Mesenchymal stem cell (in vitro differentiated cells and primary cell): ENCODE results near the gene WDFY2.

Experiments used
- DNase-seq: peaks from one replicate; pipeline ENCODE4 v3.0.0-alpha.2; 2013
- H2AFZ ChIP-seq: one replicate; pipeline ENCODE4 v1.6.1; 2013; ENCODE audit warnings: low read depth, mild to moderate bottlenecking, control low read depth, inconsistent platforms, low read length, moderate library complexity
- H2AK5ac ChIP-seq: 2 replicates; pipeline ENCODE4 v1.6.1; 2013; ENCODE audit warnings: low read length, moderate library complexity, mild to moderate bottlenecking, inconsistent platforms; ENCODE audit not compliant: severe bottlenecking
- H2BK120ac ChIP-seq: one replicate; pipeline ENCODE4 v1.6.1; 2013; ENCODE audit warnings: low read depth, mild to moderate bottlenecking, inconsistent platforms, low read length, moderate library complexity
- H2BK12ac ChIP-seq, 2 experiments: one replicate each; pipeline ENCODE4 v1.6.1; 2013; ENCODE audit warnings: inconsistent platforms in 2 of 2, low read length in 2 of 2, mild to moderate bottlenecking in 2 of 2, moderate library complexity in 2 of 2, control low read depth in 1 of 2
- H2BK15ac ChIP-seq: one replicate; pipeline ENCODE4 v1.6.1; 2013; ENCODE audit warnings: mild to moderate bottlenecking, low read depth, inconsistent platforms; ENCODE audit not compliant: poor library complexity, severe bottlenecking
- H2BK5ac ChIP-seq: 2 replicates; pipeline ENCODE4 v1.6.1; 2013; ENCODE audit warnings: low read depth, mild to moderate bottlenecking, low read length, control low read depth, inconsistent platforms; ENCODE audit not compliant: poor library complexity, severe bottlenecking
- H3K14ac ChIP-seq, 2 experiments: one replicate each; pipeline ENCODE4 v1.6.1; 2013; ENCODE audit warnings: inconsistent platforms in 2 of 2, low read length in 2 of 2, control low read depth in 1 of 2, mild to moderate bottlenecking in 1 of 2, moderate library complexity in 1 of 2
- H3K18ac ChIP-seq, 2 experiments: one replicate each; pipeline ENCODE4 v1.6.1; 2013; ENCODE audit warnings: inconsistent platforms in 2 of 2, low read length in 2 of 2, control low read depth in 1 of 2, low read depth in 1 of 2, mild to moderate bottlenecking in 1 of 2
- H3K23ac ChIP-seq, 2 experiments: one replicate each; pipeline ENCODE4 v1.6.1; 2013; ENCODE audit warnings: inconsistent platforms in 2 of 2, low read length in 2 of 2, mild to moderate bottlenecking in 2 of 2, moderate library complexity in 2 of 2, control low read depth in 1 of 2
- H3K27ac ChIP-seq: 2 replicates; pipeline ENCODE4 v1.5.1; 2013; ENCODE audit warnings: mild to moderate bottlenecking, moderate library complexity, low read length, control low read depth, inconsistent platforms; ENCODE audit not compliant: poor library complexity, severe bottlenecking
- H3K27me3 ChIP-seq, 2 experiments: 2 replicates each; pipeline versions ENCODE4 v1.6.1 to v1.7.0; 2013; ENCODE audit warnings: low read length in 2 of 2, mild to moderate bottlenecking in 2 of 2, moderate library complexity in 2 of 2, control low read depth in 1 of 2, inconsistent platforms in 1 of 2; ENCODE audit not compliant: control insufficient read depth in 1 of 2, insufficient read depth in 1 of 2
- H3K36me3 ChIP-seq, 2 experiments: 2 replicates each; pipeline versions ENCODE4 v1.6.1 to v1.7.0; 2013; ENCODE audit warnings: low read length in 2 of 2, control low read depth in 1 of 2, inconsistent platforms in 1 of 2, low read depth in 1 of 2, mild to moderate bottlenecking in 1 of 2; ENCODE audit not compliant: insufficient read depth in 2 of 2, control insufficient read depth in 1 of 2
- H3K4ac ChIP-seq, 2 experiments: one replicate each; pipeline ENCODE4 v1.6.1; 2013; ENCODE audit warnings: inconsistent platforms in 2 of 2, low read length in 2 of 2, mild to moderate bottlenecking in 2 of 2, moderate library complexity in 2 of 2, control low read depth in 1 of 2, low read depth in 1 of 2
- H3K4me1 ChIP-seq: 2 replicates; pipeline ENCODE4 v1.6.1; 2013; ENCODE audit warnings: low read depth, low read length, control low read depth; ENCODE audit not compliant: control insufficient read depth, insufficient read depth
- H3K4me2 ChIP-seq: 2 replicates; pipeline ENCODE4 v1.6.1; 2013; ENCODE audit warnings: low read length, mild to moderate bottlenecking, inconsistent platforms; ENCODE audit not compliant: poor library complexity, severe bottlenecking
- H3K4me3 ChIP-seq, 2 experiments: 2 replicates each; pipeline versions ENCODE4 v1.5.1 to v1.7.0; 2013; ENCODE audit warnings: low read length in 2 of 2, mild to moderate bottlenecking in 2 of 2, control low read depth in 1 of 2, low read depth in 1 of 2; ENCODE audit not compliant: insufficient read depth in 1 of 2
- H3K79me1 ChIP-seq: replicated peaks from 2 replicates; pipeline ENCODE4 v1.6.1; 2013; ENCODE audit warnings: mild to moderate bottlenecking, control low read depth, low read length, inconsistent platforms; ENCODE audit not compliant: poor library complexity, severe bottlenecking
- H3K9ac ChIP-seq: 2 replicates; pipeline ENCODE4 v1.7.0; 2013; ENCODE audit warnings: mild to moderate bottlenecking, low read length, moderate library complexity
- H3K9me3 ChIP-seq: 2 replicates; pipeline ENCODE4 v1.7.0; 2013; ENCODE audit warnings: mild to moderate bottlenecking, low read length; ENCODE audit not compliant: control insufficient read depth
- H4K8ac ChIP-seq: one replicate; pipeline ENCODE4 v1.6.1; 2013; ENCODE audit warnings: inconsistent platforms, mild to moderate bottlenecking, low read length, moderate library complexity
- H4K91ac ChIP-seq: one replicate; pipeline ENCODE4 v1.6.1; 2013; ENCODE audit warnings: mild to moderate bottlenecking, low read length, inconsistent platforms
- WGBS: methylation state at CpG from one replicate; pipeline ENCODE4 v1.1.7; 2013; ENCODE audit warnings: mixed read lengths; 5-methylcytosine and 5-hydroxymethylcytosine counted together

Gene WDFY2

DNA sequence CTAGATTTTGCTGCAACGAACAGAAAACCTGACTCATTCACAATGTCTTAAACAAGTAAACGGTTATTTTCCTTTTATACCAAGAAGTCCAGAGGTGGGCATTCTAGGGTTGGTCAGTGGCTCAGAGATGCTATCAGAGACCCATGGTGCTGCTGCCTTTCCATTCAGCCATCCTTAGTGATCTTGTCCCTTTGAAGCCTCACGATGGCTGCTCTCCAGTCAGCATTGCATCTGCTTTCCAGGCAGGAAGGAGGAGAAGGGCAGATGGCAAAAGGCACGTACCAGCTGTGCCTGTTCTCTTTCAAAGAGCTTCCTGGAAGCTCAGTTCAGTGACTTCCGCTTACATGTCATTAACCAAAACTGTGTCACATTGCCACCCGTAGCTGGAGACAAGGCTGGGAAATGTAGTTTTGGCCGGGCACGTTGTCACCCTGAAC, 30.1 kb downstream of the WDFY2 start:
- no peak overlapping the region for H2AFZ ChIP-seq
- H2BK15ac ChIP-seq: no peak overlapping the region
- H2AK5ac ChIP-seq: peak overlapping the region; percentile 5
- no peak for DNase-seq
- no peak overlapping the region for H4K91ac ChIP-seq
- H3K9me3 ChIP-seq: no peaks in the 10 kb centered on the region
- no peaks in the 10 kb centered on the region for H3K36me3 ChIP-seq
- no peak overlapping the region for H3K23ac ChIP-seq
- H3K4me1 ChIP-seq: peaks cover 8% of the 10 kb centered on the region
- H3K9ac ChIP-seq: peak overlapping the region; percentile 60
- H3K79me1 ChIP-seq: peaks cover 15% of the 10 kb centered on the region
- H3K4ac ChIP-seq: peak overlapping the region in 1 of 2 experiments; percentile 67
- H3K27me3 ChIP-seq: no peaks in the 10 kb centered on the region
- WGBS: 74% methylated on average over 7 of the region's 8 CpGs
- H4K8ac ChIP-seq: no peak overlapping the region
- H3K4me3 ChIP-seq: peak overlapping the region in 1 of 2 experiments; percentile 39
- H2BK12ac ChIP-seq: peak overlapping the region in 1 of 2 experiments; percentile 15
- H2BK120ac ChIP-seq: no peak overlapping the region
- H3K27ac ChIP-seq: no peak overlapping the region
- H2BK5ac ChIP-seq: no peak overlapping the region
- peak overlapping the region in 1 of 2 experiments; percentile 80 for H3K18ac ChIP-seq
- peak overlapping the region in 1 of 2 experiments; percentile 13 for H3K14ac ChIP-seq
- H3K4me2 ChIP-seq: no peak overlapping the region

DNA sequence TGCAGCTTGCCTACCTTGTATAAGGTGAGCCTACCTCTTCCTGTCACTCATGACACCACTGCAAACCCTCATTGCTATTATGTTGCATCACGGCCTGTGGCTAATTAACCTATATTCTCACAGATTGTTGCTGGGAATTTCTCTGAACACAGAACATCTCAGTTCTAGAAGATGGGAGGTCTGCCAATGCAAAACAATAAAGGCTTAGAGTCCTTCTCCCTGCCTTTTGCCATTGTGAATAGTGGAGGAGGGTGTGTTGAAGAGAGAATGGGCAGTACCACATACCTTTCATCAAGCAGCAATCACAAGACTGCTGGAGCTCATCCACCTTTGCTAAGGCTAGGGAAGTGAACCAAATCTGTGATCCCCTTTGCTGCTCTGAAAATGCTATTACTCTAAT, 34.4 kb downstream of the WDFY2 start:
- 100% methylated on average over 1 of the region's 1 CpG for WGBS

DNA sequence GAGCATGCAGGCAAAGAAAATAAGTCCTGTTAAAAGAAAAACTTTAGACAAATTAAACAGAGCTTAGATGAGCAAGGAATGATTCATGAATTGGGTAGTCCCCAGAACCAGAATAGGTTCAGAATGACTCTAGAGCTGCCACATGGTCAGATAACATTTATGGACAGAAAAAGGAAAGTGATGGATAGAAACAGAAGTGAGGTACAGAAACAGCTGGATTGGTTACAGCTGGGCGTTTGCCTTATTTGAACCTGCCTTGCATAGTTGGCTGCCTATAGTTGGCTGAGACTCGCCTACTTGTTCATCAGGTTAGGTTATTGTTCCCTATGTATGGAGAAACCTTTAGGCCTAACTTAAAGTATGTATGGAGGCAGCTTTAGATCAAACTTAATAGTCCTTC, 35.4 kb downstream of the WDFY2 start:
- Histone ChIP-seq H2AFZ (no peak overlapping the region), H3K27me3 (no peaks in the 10 kb centered on the region), H3K23ac (no peak overlapping the region), H3K36me3 (no peaks in the 10 kb centered on the region), H2BK15ac (no peak overlapping the region), H3K4me2 (no peak overlapping the region), H3K18ac (no peak overlapping the region), H2AK5ac (no peak overlapping the region), H3K4ac (no peak overlapping the region), H3K9me3 (no peaks in the 10 kb centered on the region), H2BK120ac (no peak overlapping the region), H3K14ac (no peak overlapping the region), H2BK12ac (no peak overlapping the region), H4K91ac (no peak overlapping the region), H3K4me1 (peaks cover 6% of the 10 kb centered on the region), H3K9ac (peak overlapping the region; percentile 89), H3K27ac (no peak overlapping the region), H3K4me3 (peak overlapping the region in 1 of 2 experiments; percentile 54), H3K79me1 (peaks cover 20% of the 10 kb centered on the region), H2BK5ac (no peak overlapping the region), H4K8ac (no peak overlapping the region)
- peak; percentile 59 for DNase-seq
- WGBS: 75% methylated on average over 1 of the region's 2 CpGs

More for the DNA sequence above, 34.4 kb downstream of the WDFY2 start:
- Histone ChIP-seq H3K9ac (peak overlapping the region; percentile 89), H3K23ac (no peak overlapping the region), H3K27ac (no peak overlapping the region), H4K91ac (no peak overlapping the region), H4K8ac (no peak overlapping the region), H2AK5ac (no peak overlapping the region), H3K4me2 (no peak overlapping the region), H3K79me1 (peaks cover 22% of the 10 kb centered on the region), H3K9me3 (no peaks in the 10 kb centered on the region), H3K27me3 (no peaks in the 10 kb centered on the region), H3K4ac (no peak overlapping the region), H3K18ac (no peak overlapping the region), H2BK5ac (no peak overlapping the region), H3K4me3 (peak overlapping the region in 1 of 2 experiments; percentile 6), H3K14ac (no peak overlapping the region), H2BK120ac (no peak overlapping the region), H2BK15ac (no peak overlapping the region), H3K36me3 (no peaks in the 10 kb centered on the region), H2AFZ (no peak overlapping the region), H3K4me1 (peaks cover 9% of the 10 kb centered on the region), H2BK12ac (no peak overlapping the region)
- no peak for DNase-seq

DNA sequence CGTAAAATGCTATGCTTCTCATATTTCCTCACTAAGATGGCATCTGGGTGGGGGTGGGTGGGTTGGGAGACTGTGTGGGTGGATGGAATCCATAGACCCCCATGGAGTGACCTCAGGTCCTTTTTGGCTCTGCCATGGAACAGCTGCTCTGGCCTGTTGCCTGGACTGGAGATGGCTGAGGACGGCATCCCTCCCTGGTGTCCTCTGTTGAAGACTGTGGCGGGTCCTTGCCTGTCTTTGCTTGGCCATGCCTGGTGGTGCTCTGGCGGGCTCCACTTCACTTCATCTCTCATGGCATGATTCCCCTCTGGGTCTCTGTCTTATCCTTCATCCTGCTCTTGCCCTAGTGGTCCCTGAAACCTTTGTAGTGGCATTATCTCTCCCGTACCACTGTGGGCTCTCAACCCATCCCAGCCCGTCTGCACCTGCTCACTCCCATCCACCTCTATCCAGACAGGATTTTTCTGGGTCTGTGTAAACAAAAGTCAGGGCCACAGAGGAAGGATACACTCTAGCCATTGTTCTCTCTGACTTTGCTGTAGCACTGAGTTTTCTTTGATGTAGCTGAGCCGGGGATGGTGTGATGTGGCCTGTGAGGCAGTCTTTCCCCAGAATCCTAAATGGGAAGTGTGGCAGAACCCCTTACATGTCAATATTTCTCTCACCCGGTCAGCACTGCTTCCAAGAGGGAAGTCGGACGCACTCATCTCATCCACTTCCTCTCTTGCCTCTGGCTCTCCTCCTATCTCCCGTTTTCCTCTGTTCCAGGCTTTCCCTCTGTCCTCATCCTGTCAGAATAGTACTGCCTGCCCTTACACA, 36.1 kb downstream of the WDFY2 start:
- no peak overlapping the region for H2BK12ac ChIP-seq
- no peak overlapping the region for H2BK15ac ChIP-seq
- WGBS: 93% methylated on average over 10 of the region's 11 CpGs
- H3K36me3 ChIP-seq: no peaks in the 10 kb centered on the region
- H2BK5ac ChIP-seq: no peak overlapping the region
- peaks cover 7% of the 10 kb centered on the region for H3K4me1 ChIP-seq
- H3K27me3 ChIP-seq: no peaks in the 10 kb centered on the region
- H3K18ac ChIP-seq: peak overlapping the region; percentile 4 to 49
- no peak overlapping the region for H2BK120ac ChIP-seq
- no peak overlapping the region for H3K14ac ChIP-seq
- no peak overlapping the region for H3K4me2 ChIP-seq
- no peak overlapping the region for H2AK5ac ChIP-seq
- H3K4ac ChIP-seq: no peak overlapping the region
- H3K27ac ChIP-seq: no peak overlapping the region
- peak overlapping the region; percentile 72 for H4K91ac ChIP-seq
- H3K79me1 ChIP-seq: peaks cover 24% of the 10 kb centered on the region
- H3K9ac ChIP-seq: peak overlapping the region; percentile 89
- no peak overlapping the region for H3K23ac ChIP-seq
- H4K8ac ChIP-seq: peak overlapping the region; percentile 16
- no peaks in the 10 kb centered on the region for H3K9me3 ChIP-seq
- DNase-seq: no peak
- no peak overlapping the region for H3K4me3 ChIP-seq
- no peak overlapping the region for H2AFZ ChIP-seq
